ENCODE data around the gene CORO2A.
"Not testable (repeated sequence)": the region's sequence is repeated elsewhere in the genome, so short reads cannot be mapped to it uniquely, and the experiment has no call there.

Gene CORO2A

GRCh38 chr9:98101416-98101815, 91.0 kb downstream of the CORO2A start:
- DNase-seq, result no peak

- no peak for DNase-seq
Measured at GRCh38 chr9:98100456-98100855, 92.0 kb downstream of the CORO2A start.

- DNase-seq, result no peak
Measured at GRCh38 chr9:98099898-98100297, 92.5 kb downstream of the CORO2A start.

GRCh38 chr9:98099346-98099745, 93.1 kb downstream of the CORO2A start:
- DNase-seq, result no peak

- DNase-seq, result no peak
Measured at GRCh38 chr9:98097836-98098235, 94.6 kb downstream of the CORO2A start.

- DNase-seq, result no peak
Measured at GRCh38 chr9:98096091-98096490, 96.3 kb downstream of the CORO2A start.

GRCh38 chr9:98095401-98095800, 97.0 kb downstream of the CORO2A start:
- no peak for DNase-seq

GRCh38 chr9:98094851-98095250, 97.6 kb downstream of the CORO2A start:
- no peak for DNase-seq

GRCh38 chr9:98094316-98094715, 98.1 kb downstream of the CORO2A start:
- DNase-seq, result no peak

- DNase-seq, result no peak
Measured at GRCh38 chr9:98092613-98092931, 99.9 kb downstream of the CORO2A start.

- no peak for DNase-seq
Measured at GRCh38 chr9:98091735-98092612, 100.5 kb downstream of the CORO2A start.

GRCh38 chr9:98090674-98091073, 101.8 kb downstream of the CORO2A start:
- not testable (repeated sequence) for DNase-seq

GRCh38 chr9:98087420-98088354, 104.8 kb downstream of the CORO2A start:
- DNase-seq, result no peak

- no peak for DNase-seq
Measured at GRCh38 chr9:98086461-98086860, 106.0 kb downstream of the CORO2A start.

- no peak for DNase-seq
Measured at GRCh38 chr9:98085944-98086343, 106.5 kb downstream of the CORO2A start.

- no peak for DNase-seq
Measured at GRCh38 chr9:98085058-98085457, 107.4 kb downstream of the CORO2A start.

- DNase-seq, result no peak
Measured at GRCh38 chr9:98084396-98084795, 108.0 kb downstream of the CORO2A start.

- no peak for DNase-seq
Measured at GRCh38 chr9:98083566-98084183, 108.8 kb downstream of the CORO2A start.

- no peak for DNase-seq
Measured at GRCh38 chr9:98083061-98083501, 109.4 kb downstream of the CORO2A start.

- DNase-seq, result peak; percentile 22
Measured at GRCh38 chr9:98081477-98082219, 110.8 kb downstream of the CORO2A start.

- no peak for DNase-seq
Measured at GRCh38 chr9:98080780-98081179, 111.7 kb downstream of the CORO2A start.

GRCh38 chr9:98080326-98080725, 112.1 kb downstream of the CORO2A start:
- DNase-seq, result no peak

- no peak for DNase-seq
Measured at GRCh38 chr9:98078895-98079294, 113.5 kb downstream of the CORO2A start.
